ENCODE results near the gene LIMD2. TPM values are rescaled to one million over a fixed set of nuclear protein-coding genes. Genes with fewer than 3 reads are reported as not detected.

The LIMD2 gene
- total and polyA plus RNA-seq, 2 of the 8 experiments (the other 6 are each of a cell fraction or from before 2014, with no cell fraction given): 72.0 to 77.2 TPM

DNA sequence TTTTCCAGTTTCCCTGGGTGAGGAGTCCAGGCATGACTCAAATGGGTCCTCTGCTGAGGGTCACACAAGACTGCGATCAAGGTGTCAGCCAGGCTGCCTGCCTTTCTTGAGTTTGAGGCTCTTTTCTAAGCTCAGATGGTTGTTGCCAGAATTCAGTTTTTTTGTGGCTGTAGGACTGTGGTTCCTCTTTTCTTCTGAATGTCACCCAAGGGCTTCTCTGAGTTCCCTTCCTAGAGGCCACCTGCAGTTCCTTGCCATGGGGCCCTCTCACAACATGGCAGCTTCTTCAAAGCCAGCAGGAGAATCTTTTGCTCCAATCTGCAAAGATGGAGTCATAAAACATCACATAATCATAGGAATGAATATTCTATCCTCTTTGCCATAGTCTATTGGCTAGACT lies 17.5 kb downstream of the LIMD2 start:
- WGBS, 2 experiments (ENCODE audit: extremely low coverage in 1 of 2, insufficient coverage in 1 of 2, insufficient read length in 1 of 2, insufficient replicate concordance in 2 of 2, low coverage in 1 of 2, low lambda C conversion rate in 2 of 2, missing lambda C conversion rate in 1 of 2): 83% methylated on average over 1 of the region's 1 CpG; no CpG with 5 or more reads in 1 of the 2 experiments
- CTCF ChIA-PET (ENCODE audit: partially characterized antibody): interaction anchor here (1.0 to 7.5 kb wide), 9 partner anchors 9 to 250 kb away, joined by 3 to 63 read pairs (median 3); no protein-coding TSS in a partner anchor

More for the DNA sequence above, 17.5 kb downstream of the LIMD2 start:
- Histone ChIP-seq H2BK15ac (ENCODE audit: low read length) (no peak overlapping the region), H3K27me3 (replicated peaks in 1 of 4; ENCODE audit: control insufficient read depth in 3 of 4, extremely low read depth in 1 of 4, insufficient read depth in 3 of 4, low read length in 3 of 4) (no peaks in the 10 kb centered on the region), H3K18ac (ENCODE audit: extremely low read depth, low read length) (no peak overlapping the region), H3K23me2 (ENCODE audit: low read depth, low read length) (no peaks in the 10 kb centered on the region), H4K91ac (replicated peaks; ENCODE audit: insufficient read length, low read length) (no peak overlapping the region), H4K20me1 (replicated peaks in 1 of 2; ENCODE audit: control insufficient read depth in 1 of 2, insufficient read depth in 2 of 2, low read length in 2 of 2) (no peaks in the 10 kb centered on the region), H2AK5ac (ENCODE audit: low read depth, low read length) (no peak overlapping the region), H3K36me3 (ENCODE audit: control insufficient read depth in 2 of 4, insufficient read depth in 4 of 4, low read length in 3 of 4) (peaks cover 2 to 3% (median 2%) of the 10 kb centered on the region in 4 experiments; a peak in 3 of 8 replicates), H2BK12ac (ENCODE audit: low read depth, low read length) (no peak overlapping the region), H3K9ac (replicated peaks in 1 of 4; ENCODE audit: extremely low read depth in 1 of 4, low read depth in 3 of 4, low read length in 3 of 4) (no peak overlapping the region), H3K4me2 (ENCODE audit: insufficient read depth in 1 of 2, low read depth in 2 of 2, low read length in 2 of 2) (no peak overlapping the region), H3K9me3 (ENCODE audit: insufficient read depth in 2 of 2, low read depth in 1 of 2, low read length in 1 of 2) (no peaks in the 10 kb centered on the region), H4K8ac (ENCODE audit: extremely low read depth, insufficient read depth, low read length) (no peak overlapping the region), H2BK5ac (ENCODE audit: low read depth, low read length) (no peak overlapping the region), H2AFZ (ENCODE audit: low read length) (no peak overlapping the region), H3K4ac (replicated peaks; ENCODE audit: insufficient read length, low read depth, low read length) (no peak overlapping the region), H2BK120ac (replicated peaks; ENCODE audit: low read depth, low read length) (no peak overlapping the region), H3K23ac (ENCODE audit: insufficient read length) (no peak overlapping the region), H2BK20ac (ENCODE audit: low read length) (no peak overlapping the region), H3K56ac (replicated peaks; ENCODE audit: insufficient read length, low read depth, low read length) (no peak overlapping the region), H4K5ac (ENCODE audit: insufficient read length, low read depth, low read length) (no peak overlapping the region), H3K4me1 (replicated peaks in 1 of 4; ENCODE audit: control insufficient read depth in 3 of 4, insufficient read depth in 4 of 4, low read length in 3 of 4) (no peaks in the 10 kb centered on the region), H3K4me3 (ENCODE audit: extremely low read depth in 1 of 4, insufficient read depth in 2 of 4, low read depth in 3 of 4, low read length in 4 of 4) (no peak overlapping the region), H3K14ac (ENCODE audit: insufficient read length) (no peak overlapping the region), H3K27ac (ENCODE audit: low read depth, low read length) (no peak overlapping the region), H3K79me1 (ENCODE audit: low read depth, low read length) (no peaks in the 10 kb centered on the region), H3K79me2 (ENCODE audit: control insufficient read depth in 1 of 2, insufficient read depth in 2 of 2, low read length in 2 of 2) (no peaks in the 10 kb centered on the region)
- TF ChIP-seq HDAC2 (IDR thresholded peaks at IDR 0.05; ENCODE audit: borderline replicate concordance in 1 of 2, low read depth in 2 of 2, low read length in 2 of 2): no peak
- no peak for TF ChIP-seq CHD2 (IDR thresholded peaks at IDR 0.05; ENCODE audit: low read length)
- no peak for TF ChIP-seq TAF1 (IDR thresholded peaks at IDR 0.05; ENCODE audit: low read depth, low read length)
- no peak for TF ChIP-seq FOSL1 (IDR thresholded peaks at IDR 0.05; ENCODE audit: insufficient read depth, low read depth, low read length)
- TF ChIP-seq TCF12 (IDR thresholded peaks at IDR 0.05; ENCODE audit: low read depth, low read length): no peak
- no peak for TF ChIP-seq POLR2AphosphoS5 (IDR thresholded peaks at IDR 0.05; ENCODE audit: low read depth, low read length)
- no peak for TF ChIP-seq RXRA (IDR thresholded peaks at IDR 0.05; ENCODE audit: insufficient read depth, low read depth, low read length)
- no peak for TF ChIP-seq CTBP2 (IDR thresholded peaks at IDR 0.05; ENCODE audit: borderline replicate concordance, insufficient read depth, insufficient read length, low read length)
- TF ChIP-seq EGR1 (IDR thresholded peaks at IDR 0.05; ENCODE audit: borderline replicate concordance, low read depth, low read length): no peak
- POLR2A ChIA-PET (ENCODE audit: partially characterized antibody): interaction anchor here (1.4 to 2.4 kb wide), 2 partner anchors 12 to 60 kb away, joined by 5 to 9 read pairs; partner anchors contain the start of gene MAP3K3
- no peak for FAIRE-seq
- no peak for DNase-seq (ENCODE audit: low read depth in 1 of 2, low spot score in 2 of 2)
